Measurements from ENCODE around the gene PRUNE2. TPM values are rescaled to one million over a fixed set of nuclear protein-coding genes. Genes with fewer than 3 reads are reported as not detected.

Gene PRUNE2
- total RNA-seq, 1 donor from 2014 or later, result 3.3 TPM

DNA sequence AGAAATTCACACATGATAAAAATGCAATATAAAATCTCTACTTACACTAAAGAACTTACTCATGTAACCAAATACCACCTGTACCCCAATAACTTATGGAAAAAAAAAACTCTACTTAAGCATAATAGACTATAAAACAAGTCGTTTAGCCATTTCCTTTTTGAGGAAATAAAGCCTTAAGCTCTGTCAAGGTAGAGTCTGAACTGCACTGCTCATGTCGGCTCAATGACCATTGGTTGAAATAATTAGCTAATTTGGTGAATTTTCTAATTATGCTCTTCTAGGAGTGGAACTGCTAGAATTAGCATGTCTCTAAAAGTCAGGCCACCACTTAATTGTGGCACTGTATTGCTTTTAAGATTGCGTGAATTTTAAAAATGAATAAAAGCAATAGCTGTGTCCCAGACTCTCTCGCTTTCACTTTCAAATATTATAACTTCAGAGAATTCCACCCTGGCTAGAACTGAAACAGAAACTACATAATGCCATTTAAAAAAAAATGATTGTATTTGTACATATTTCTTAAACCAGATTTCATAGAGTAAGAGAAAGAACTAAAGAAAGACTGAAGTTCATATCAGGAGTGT, 254.7 kb downstream of the PRUNE2 start:
- TF ChIP-seq, protein P1, sequence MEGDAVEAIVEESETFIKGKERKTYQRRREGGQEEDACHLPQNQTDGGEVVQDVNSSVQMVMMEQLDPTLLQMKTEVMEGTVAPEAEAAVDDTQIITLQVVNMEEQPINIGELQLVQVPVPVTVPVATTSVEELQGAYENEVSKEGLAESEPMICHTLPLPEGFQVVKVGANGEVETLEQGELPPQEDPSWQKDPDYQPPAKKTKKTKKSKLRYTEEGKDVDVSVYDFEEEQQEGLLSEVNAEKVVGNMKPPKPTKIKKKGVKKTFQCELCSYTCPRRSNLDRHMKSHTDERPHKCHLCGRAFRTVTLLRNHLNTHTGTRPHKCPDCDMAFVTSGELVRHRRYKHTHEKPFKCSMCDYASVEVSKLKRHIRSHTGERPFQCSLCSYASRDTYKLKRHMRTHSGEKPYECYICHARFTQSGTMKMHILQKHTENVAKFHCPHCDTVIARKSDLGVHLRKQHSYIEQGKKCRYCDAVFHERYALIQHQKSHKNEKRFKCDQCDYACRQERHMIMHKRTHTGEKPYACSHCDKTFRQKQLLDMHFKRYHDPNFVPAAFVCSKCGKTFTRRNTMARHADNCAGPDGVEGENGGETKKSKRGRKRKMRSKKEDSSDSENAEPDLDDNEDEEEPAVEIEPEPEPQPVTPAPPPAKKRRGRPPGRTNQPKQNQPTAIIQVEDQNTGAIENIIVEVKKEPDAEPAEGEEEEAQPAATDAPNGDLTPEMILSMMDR (conservative IDR thresholded peaks at IDR 0.05), result no peak
- Mint-ChIP-seq H3K9me3 (no peaks in the 10 kb centered on the region), H3K4me1 (ENCODE audit: unreplicated experiment) (peaks cover 13% of the 10 kb centered on the region), H3K4me3 (no peak overlapping the region), H3K27ac (peak overlapping the region; percentile 14), H3K36me3 (no peaks in the 10 kb centered on the region), H3K27me3 (no peaks in the 10 kb centered on the region)
- DNase-seq (ENCODE audit: extremely low spot score, unreplicated experiment), result no peak

DNA sequence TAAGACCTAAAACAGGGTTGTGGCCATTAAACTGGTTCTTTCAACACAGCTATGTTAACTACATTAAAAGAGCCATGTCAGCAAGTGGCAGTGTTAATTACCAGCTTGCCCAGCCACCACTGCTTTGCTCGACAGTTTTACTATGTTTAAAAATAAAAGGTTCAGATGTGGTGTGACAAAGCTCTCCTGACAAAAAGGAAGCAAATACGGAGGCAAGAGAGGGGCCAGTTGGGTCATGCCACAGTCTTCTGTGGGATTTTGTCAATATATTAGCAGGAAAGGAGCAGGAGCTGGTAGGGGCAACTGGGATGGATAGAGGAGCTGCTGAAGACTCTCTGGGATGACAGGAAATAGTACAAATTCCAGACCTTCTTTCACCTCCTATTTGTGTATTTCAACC, 255.2 kb downstream of the PRUNE2 start:
- no peak for DNase-seq (ENCODE audit: extremely low spot score, unreplicated experiment)
- Mint-ChIP-seq H3K4me3 (no peak overlapping the region), H3K27me3 (no peaks in the 10 kb centered on the region), H3K27ac (peak overlapping the region; percentile 14), H3K4me1 (ENCODE audit: unreplicated experiment) (peaks cover 9% of the 10 kb centered on the region), H3K36me3 (no peaks in the 10 kb centered on the region), H3K9me3 (no peaks in the 10 kb centered on the region)
- TF ChIP-seq, protein P1 (conservative IDR thresholded peaks at IDR 0.05), result no peak

DNA sequence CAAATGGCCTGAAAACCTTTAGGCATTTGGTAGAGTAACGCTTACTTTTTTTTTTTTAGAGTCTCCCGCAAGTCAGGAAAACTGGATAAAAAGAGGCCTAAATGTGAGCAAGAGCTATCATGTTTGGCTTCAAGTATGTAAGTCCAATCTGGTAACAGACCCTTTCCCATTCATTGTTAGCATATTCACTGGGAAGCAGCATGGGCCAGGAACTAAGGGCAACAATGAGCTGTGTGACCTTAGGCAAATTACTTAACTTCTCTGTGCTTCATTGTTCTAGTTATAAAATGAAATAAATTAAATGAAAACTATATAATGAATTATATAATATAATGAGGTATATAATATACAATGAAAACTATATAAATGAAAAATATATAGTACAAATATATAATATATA, 256.0 kb downstream of the PRUNE2 start:
- Mint-ChIP-seq H3K27ac (no peak overlapping the region), H3K9me3 (no peaks in the 10 kb centered on the region), H3K4me3 (no peak overlapping the region), H3K27me3 (no peaks in the 10 kb centered on the region), H3K36me3 (no peaks in the 10 kb centered on the region), H3K4me1 (ENCODE audit: unreplicated experiment) (peaks cover 9% of the 10 kb centered on the region)
- TF ChIP-seq, protein P1 (conservative IDR thresholded peaks at IDR 0.05), result no peak
- no peak for DNase-seq (ENCODE audit: extremely low spot score, unreplicated experiment)

DNA sequence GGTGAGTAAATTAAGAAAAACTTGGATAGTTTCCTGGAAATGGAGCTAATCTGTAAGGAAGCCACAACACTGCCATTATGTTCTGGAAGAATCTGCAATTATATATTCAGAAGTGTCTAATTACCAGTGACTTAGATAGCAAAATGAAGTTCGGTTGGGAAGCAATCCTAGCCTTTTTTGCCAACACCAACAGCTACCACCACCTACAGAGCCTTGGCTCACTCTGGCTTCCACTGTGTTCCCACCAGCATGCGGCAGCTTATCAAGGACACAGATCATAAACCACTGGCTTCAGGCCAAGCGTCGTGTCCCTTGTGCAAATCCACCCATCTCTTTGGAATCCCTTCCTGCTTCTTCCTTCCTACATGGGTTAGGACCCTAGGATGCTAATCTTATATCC, 259.7 kb downstream of the PRUNE2 start:
- TF ChIP-seq, protein P1 (conservative IDR thresholded peaks at IDR 0.05), result no peak
- Mint-ChIP-seq H3K9me3 (no peaks in the 10 kb centered on the region), H3K27me3 (no peaks in the 10 kb centered on the region), H3K4me1 (ENCODE audit: unreplicated experiment) (peaks cover 20% of the 10 kb centered on the region), H3K27ac (no peak overlapping the region), H3K4me3 (no peak overlapping the region), H3K36me3 (no peaks in the 10 kb centered on the region)
- no peak for DNase-seq (ENCODE audit: extremely low spot score, unreplicated experiment)

DNA sequence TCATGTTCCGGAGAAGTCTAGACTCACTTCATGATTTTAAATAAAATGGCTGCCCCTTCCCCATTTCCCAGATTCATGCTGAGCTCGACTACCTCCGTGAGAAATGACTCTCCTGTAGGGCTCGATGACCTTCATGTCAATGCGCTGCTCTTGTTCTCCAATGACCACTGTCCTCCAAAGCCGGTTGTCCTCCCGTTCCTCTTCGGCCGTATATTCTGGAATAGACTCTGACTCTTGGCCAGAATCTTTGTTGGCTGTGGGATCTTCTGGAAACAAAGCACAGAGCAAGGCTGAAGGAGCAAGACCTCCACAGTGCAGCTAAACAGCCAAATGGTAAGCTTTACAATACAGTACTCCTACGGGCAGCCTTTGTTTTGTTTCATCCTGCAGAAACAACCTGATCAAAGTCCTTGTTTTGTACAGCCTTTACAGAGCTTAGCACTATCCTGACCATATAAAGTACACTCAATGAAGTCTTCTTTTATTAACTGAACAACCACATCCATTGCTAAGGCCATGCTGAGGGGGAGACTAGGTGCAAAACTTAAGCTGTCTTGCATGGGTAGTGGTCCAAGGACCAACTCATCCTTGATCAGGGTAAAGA, 261.2 kb downstream of the PRUNE2 start:
- Mint-ChIP-seq H3K36me3 (no peaks in the 10 kb centered on the region), H3K9me3 (no peaks in the 10 kb centered on the region), H3K4me1 (ENCODE audit: unreplicated experiment) (peaks cover 15% of the 10 kb centered on the region), H3K4me3 (no peak overlapping the region), H3K27me3 (no peaks in the 10 kb centered on the region), H3K27ac (no peak overlapping the region)
- TF ChIP-seq, protein P1 (conservative IDR thresholded peaks at IDR 0.05), result no peak
- no peak for DNase-seq (ENCODE audit: extremely low spot score, unreplicated experiment)

Measured in type B pancreatic cell (in vitro differentiated cells).